HepG2 (cell line): Measurements from ENCODE around the gene CBX7. TPM values are rescaled to one million over a fixed set of nuclear protein-coding genes. Genes with fewer than 3 reads are reported as not detected.

ENCODE experiments used
- FOXA1 ChIP-seq, 2 experiments: fragments of 450-650 bp in 1 of 2; sonication (generic) in 1 of 2; formaldehyde crosslinking in 1 of 2; IDR thresholded peaks; 2 replicates each; pipeline versions ENCODE4 v1.4.0 to v1.6.1; 2016 to 2020; ENCODE audit warnings: missing genetic modification reagents in 1 of 2
- FOXK1 ChIP-seq: sonication (generic); formaldehyde crosslinking; IDR thresholded peaks from 2 replicates; pipeline ENCODE4 v1.4.0; 2020; ENCODE audit warnings: low read depth, missing genetic modification reagents, borderline replicate concordance
- HINFP ChIP-seq: sonication (generic); formaldehyde crosslinking; IDR thresholded peaks from 2 replicates; pipeline ENCODE4 v1.4.0; 2020; ENCODE audit warnings: low read depth, mild to moderate bottlenecking, missing genetic modification reagents
- KDM2A ChIP-seq: sonication (generic); formaldehyde crosslinking; IDR thresholded peaks from 2 replicates; pipeline ENCODE4 v1.4.0; 2020; ENCODE audit warnings: low read depth, missing genetic modification reagents, borderline replicate concordance
- TFAP4 ChIP-seq: sonication (generic); IDR thresholded peaks from 2 replicates; pipeline ENCODE4 v1.6.1; 2016; ENCODE audit warnings: low read depth, borderline replicate concordance
- THAP11 ChIP-seq: IDR thresholded peaks from 2 replicates; pipeline ENCODE4 v1.6.1; 2016; ENCODE audit warnings: missing biosample characterization, missing genetic modification reagents
- ZBTB10 ChIP-seq: sonication (generic); formaldehyde crosslinking; IDR thresholded peaks from 2 replicates; pipeline ENCODE4 v1.4.0; 2020; ENCODE audit warnings: missing genetic modification reagents, borderline replicate concordance
- ZMYM3 ChIP-seq: sonication (generic); formaldehyde crosslinking; IDR thresholded peaks from 2 replicates; pipeline ENCODE4 v1.5.1; 2020; ENCODE audit warnings: mild to moderate bottlenecking, missing genetic modification reagents
- ZNF251 ChIP-seq: sonication (generic); formaldehyde crosslinking; IDR thresholded peaks from 2 replicates; pipeline ENCODE4 v1.9.0; 2021; ENCODE audit warnings: mild to moderate bottlenecking, missing genetic modification reagents
- ZNF281 ChIP-seq: sonication (generic); formaldehyde crosslinking; IDR thresholded peaks from 2 replicates; pipeline ENCODE4 v1.4.0; 2020; ENCODE audit warnings: missing genetic modification reagents, borderline replicate concordance
- ZNF331 ChIP-seq: sonication (generic); formaldehyde crosslinking; IDR thresholded peaks from 2 replicates; pipeline ENCODE4 v1.4.0; 2020; ENCODE audit warnings: missing genetic modification reagents
- ZNF768 ChIP-seq: sonication (generic); formaldehyde crosslinking; IDR thresholded peaks from 2 replicates; pipeline ENCODE4 v1.4.0; 2020; ENCODE audit warnings: missing genetic modification reagents
- polyA plus RNA-seq, 8 experiments: library from polyadenylated mRNA; depleted of rRNA in 3 of 8; stranded (reverse) in 7 of 8; unstranded in 1 of 8; fragments of >200 nt; fragmentation: Illumina TruSeq in 4 of 8; extraction: Trizol in 4 of 8; gene quantifications; 2 replicates each; pipeline versions ENCODE4 v1.2.1 to v1.2.3, GENCODE V29; 2011 to 2016; ENCODE audit warnings: low read depth in 4 of 8, missing spikeins in 1 of 8, mixed read lengths in 1 of 8; ENCODE audit not compliant: insufficient read depth in 1 of 8
- total RNA-seq, 5 experiments: library from RNA; depleted of rRNA; stranded (reverse); fragments of >200 nt; fragmentation: Illumina TruSeq; extraction: Trizol; gene quantifications; 2 replicates each; pipeline ENCODE4 v1.2.3, GENCODE V29; 2016; ENCODE audit warnings: low read depth in 1 of 5
- TF ChIP-seq, protein P1 (sequence below): sonication (generic); formaldehyde crosslinking; IDR thresholded peaks from 2 replicates; pipeline ENCODE4 v1.5.1; 2020; ENCODE audit warnings: mild to moderate bottlenecking, missing genetic modification reagents, moderate library complexity
- TF ChIP-seq, protein P2 (sequence below): sonication (generic); formaldehyde crosslinking; IDR thresholded peaks from 2 replicates; pipeline ENCODE4 v1.5.1; 2020; ENCODE audit warnings: missing genetic modification reagents, mild to moderate bottlenecking, borderline replicate concordance

CBX7 gene
- total and polyA plus RNA-seq, 2 of the 13 experiments (the other 11 are each of a cell fraction or from before 2014, with no cell fraction given) = 0.35 to 4.9 TPM

DNA sequence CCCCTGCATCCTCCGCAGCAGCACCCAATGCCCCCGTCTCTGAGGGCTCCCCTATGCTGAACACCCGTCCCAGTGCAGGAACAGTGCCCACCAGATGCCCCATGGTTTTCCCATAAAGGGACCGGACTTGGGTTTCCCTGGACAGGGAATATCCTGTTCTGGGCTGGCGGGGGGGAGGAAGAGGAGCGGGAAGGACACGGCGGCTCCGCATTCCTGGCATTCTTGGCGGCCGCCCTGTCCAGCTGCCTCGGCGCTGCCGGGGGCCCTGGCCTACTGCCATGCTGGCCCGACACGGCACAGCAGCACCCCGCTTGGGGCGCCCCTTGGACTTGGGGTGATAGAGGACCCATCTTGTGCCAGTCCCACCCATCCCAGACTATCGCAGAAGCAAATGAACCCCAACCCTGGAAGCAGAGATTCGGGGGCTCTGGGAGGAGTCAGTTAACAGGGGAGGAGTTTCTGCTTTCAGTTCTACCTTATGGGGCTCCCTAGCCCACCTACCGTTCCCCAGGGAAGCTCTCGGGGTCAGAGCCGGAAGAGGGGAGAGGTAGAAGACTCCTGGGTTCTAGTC, 23.7 kb upstream of the CBX7 start (continued):
- TF ChIP-seq FOXA1 (IDR thresholded peaks at IDR 0.05) (no peak), FOXA1 (CRISPR knock-in tag; IDR thresholded peaks at IDR 0.05) (peak; percentile 19; the same call in 1 of the 2 replicates), ZNF251 (CRISPR knock-in tag) (no peak), ZNF331 (0 out of 2 replicates have a peak, but pooled peaks have one; percentile 35), ZNF768 (CRISPR knock-in tag) (no peak), TFAP4 (peak; percentile 91; the same call in 1 of the 2 replicates), ZNF281 (CRISPR knock-in tag) (peak; percentile 73; the same call in 1 of the 2 replicates), KDM2A (CRISPR knock-in tag) (0 out of 2 replicates have a peak, but pooled peaks have one; percentile 21), HINFP (no peak), ZMYM3 (CRISPR knock-in tag) (0 out of 2 replicates have a peak, but pooled peaks have one; percentile 7), THAP11 (CRISPR knock-in tag) (0 out of 2 replicates have a peak, but pooled peaks have one; percentile 20), ZBTB10 (peak; percentile 94; the same call in 1 of the 2 replicates), FOXK1 (CRISPR knock-in tag) (0 out of 2 replicates have a peak, but pooled peaks have one; percentile 10)
- TF ChIP-seq, protein P1, sequence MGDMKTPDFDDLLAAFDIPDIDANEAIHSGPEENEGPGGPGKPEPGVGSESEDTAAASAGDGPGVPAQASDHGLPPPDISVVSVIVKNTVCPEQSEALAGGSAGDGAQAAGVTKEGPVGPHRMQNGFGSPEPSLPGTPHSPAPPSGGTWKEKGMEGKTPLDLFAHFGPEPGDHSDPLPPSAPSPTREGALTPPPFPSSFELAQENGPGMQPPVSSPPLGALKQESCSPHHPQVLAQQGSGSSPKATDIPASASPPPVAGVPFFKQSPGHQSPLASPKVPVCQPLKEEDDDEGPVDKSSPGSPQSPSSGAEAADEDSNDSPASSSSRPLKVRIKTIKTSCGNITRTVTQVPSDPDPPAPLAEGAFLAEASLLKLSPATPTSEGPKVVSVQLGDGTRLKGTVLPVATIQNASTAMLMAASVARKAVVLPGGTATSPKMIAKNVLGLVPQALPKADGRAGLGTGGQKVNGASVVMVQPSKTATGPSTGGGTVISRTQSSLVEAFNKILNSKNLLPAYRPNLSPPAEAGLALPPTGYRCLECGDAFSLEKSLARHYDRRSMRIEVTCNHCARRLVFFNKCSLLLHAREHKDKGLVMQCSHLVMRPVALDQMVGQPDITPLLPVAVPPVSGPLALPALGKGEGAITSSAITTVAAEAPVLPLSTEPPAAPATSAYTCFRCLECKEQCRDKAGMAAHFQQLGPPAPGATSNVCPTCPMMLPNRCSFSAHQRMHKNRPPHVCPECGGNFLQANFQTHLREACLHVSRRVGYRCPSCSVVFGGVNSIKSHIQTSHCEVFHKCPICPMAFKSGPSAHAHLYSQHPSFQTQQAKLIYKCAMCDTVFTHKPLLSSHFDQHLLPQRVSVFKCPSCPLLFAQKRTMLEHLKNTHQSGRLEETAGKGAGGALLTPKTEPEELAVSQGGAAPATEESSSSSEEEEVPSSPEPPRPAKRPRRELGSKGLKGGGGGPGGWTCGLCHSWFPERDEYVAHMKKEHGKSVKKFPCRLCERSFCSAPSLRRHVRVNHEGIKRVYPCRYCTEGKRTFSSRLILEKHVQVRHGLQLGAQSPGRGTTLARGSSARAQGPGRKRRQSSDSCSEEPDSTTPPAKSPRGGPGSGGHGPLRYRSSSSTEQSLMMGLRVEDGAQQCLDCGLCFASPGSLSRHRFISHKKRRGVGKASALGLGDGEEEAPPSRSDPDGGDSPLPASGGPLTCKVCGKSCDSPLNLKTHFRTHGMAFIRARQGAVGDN (CRISPR knock-in tag) = peak; percentile 83
- TF ChIP-seq, protein P2, sequence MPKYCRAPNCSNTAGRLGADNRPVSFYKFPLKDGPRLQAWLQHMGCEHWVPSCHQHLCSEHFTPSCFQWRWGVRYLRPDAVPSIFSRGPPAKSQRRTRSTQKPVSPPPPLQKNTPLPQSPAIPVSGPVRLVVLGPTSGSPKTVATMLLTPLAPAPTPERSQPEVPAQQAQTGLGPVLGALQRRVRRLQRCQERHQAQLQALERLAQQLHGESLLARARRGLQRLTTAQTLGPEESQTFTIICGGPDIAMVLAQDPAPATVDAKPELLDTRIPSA (CRISPR knock-in tag) = no peak
